ENCODE data around the gene ZNF778. TPM values are rescaled to one million over a fixed set of nuclear protein-coding genes. Genes with fewer than 3 reads are reported as not detected.
"Not testable (repeated sequence)": the region's sequence is repeated elsewhere in the genome, so short reads cannot be mapped to it uniquely, and the experiment has no call there.

ZNF778 gene
- total RNA-seq, 2 donors from 2014 or later = 4.9 to 5.6 TPM

DNA sequence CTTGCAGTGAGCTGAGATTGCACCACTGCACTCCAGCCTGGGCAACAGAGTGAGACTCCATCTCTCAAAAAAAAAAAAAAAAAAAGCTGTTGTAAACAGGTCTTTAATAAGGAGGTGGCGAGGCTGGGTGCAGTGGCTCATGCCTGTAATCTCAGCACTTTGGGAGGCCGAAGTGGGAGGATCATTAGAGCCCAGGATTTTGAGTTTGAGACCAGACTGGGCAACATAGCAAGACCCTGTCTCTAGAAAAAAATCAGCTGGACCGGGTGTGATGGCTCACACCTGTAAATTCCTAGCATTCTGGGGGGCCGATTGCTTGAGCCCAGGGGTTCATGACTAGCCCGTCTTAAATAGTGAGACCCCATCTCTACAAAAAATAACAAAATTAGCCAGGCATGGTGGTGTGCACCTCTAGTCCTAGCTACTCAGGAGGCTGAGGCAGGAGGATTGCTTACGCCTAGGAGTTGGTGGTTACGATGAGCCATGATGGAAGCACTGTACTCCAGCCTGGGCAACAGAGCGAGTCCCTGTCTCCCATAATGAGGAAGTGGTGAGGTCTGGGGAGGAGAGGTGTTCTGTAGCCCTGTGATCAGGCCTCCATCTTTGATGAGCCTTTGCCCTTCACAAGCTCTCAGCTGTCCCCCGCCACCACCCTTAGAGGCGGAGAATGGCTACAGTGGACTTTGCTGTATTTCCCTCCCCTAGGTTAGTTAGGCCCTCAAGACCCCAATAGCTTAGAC, 36.2 kb downstream of the ZNF778 start:
- no peak for TF ChIP-seq POLR2A (IDR thresholded peaks at IDR 0.05)
- TF ChIP-seq, protein P1, sequence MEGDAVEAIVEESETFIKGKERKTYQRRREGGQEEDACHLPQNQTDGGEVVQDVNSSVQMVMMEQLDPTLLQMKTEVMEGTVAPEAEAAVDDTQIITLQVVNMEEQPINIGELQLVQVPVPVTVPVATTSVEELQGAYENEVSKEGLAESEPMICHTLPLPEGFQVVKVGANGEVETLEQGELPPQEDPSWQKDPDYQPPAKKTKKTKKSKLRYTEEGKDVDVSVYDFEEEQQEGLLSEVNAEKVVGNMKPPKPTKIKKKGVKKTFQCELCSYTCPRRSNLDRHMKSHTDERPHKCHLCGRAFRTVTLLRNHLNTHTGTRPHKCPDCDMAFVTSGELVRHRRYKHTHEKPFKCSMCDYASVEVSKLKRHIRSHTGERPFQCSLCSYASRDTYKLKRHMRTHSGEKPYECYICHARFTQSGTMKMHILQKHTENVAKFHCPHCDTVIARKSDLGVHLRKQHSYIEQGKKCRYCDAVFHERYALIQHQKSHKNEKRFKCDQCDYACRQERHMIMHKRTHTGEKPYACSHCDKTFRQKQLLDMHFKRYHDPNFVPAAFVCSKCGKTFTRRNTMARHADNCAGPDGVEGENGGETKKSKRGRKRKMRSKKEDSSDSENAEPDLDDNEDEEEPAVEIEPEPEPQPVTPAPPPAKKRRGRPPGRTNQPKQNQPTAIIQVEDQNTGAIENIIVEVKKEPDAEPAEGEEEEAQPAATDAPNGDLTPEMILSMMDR (IDR thresholded peaks at IDR 0.05) = no peak
- Histone ChIP-seq H3K4me1 (peaks cover 13% of the 10 kb centered on the region), H3K9me3 (no peaks in the 10 kb centered on the region), H3K27ac (no peak overlapping the region), H3K36me3 (replicated peaks in 1 of 2; ENCODE audit: insufficient read depth in 1 of 2, low read depth in 2 of 2) (no peaks in the 10 kb centered on the region), H3K4me3 (no peak overlapping the region), H3K27me3 (no peaks in the 10 kb centered on the region)
- no peak for DNase-seq
- intact Hi-C loops (cut with DNase I) = no loop called here
- no peak for ATAC-seq
- WGBS, 2 donors = 90 to 91% methylated on average over 10 of the region's 10 CpGs

DNA sequence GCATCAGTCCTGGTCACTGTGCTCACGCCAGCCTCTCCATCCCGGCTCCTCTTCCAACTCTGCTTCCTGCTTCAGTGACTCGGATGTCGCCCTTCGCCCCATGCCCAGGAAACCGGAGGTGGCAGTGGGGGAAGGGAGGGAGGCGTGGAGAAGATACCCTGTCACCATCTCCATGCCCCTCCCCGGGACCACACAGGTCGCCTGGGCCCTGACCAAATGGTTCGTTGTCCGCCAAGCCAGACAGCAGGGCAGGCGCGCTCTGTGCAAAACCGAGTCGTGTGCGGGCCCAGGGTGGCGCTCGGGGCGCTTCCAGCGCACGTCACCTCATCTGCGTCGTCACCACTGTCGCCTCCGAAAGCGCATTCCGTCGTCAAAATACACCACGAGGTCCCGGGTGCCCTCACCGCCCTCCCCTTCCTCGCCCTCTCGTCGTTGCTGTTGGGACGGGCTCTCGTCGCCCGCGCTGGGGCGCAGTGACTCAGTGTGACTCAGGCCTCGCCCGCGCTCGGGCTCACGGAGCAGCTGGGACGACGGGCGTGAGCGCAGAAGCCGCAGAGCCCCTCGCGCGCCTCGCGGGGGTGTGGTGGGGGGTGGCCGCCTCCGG, 39.2 kb downstream of the ZNF778 start:
- TF ChIP-seq POLR2A (IDR thresholded peaks at IDR 0.05) = no peak
- TF ChIP-seq, protein P1 (IDR thresholded peaks at IDR 0.05) = no peak
- Histone ChIP-seq H3K36me3 (replicated peaks in 1 of 2; ENCODE audit: insufficient read depth in 1 of 2, low read depth in 2 of 2) (no peaks in the 10 kb centered on the region), H3K4me3 (no peak overlapping the region), H3K4me1 (peaks cover 13% of the 10 kb centered on the region), H3K9me3 (no peaks in the 10 kb centered on the region), H3K27ac (no peak overlapping the region), H3K27me3 (no peaks in the 10 kb centered on the region)
- ATAC-seq = peak; percentile 66
- peak in 3 of 4 donors; percentile 39 to 59 (median 47) for DNase-seq
- intact Hi-C loops (cut with DNase I) = no loop called here
- 15 to 54% methylated on average over 7 to 38 of the region's 57 CpGs for WGBS, 2 donors

DNA sequence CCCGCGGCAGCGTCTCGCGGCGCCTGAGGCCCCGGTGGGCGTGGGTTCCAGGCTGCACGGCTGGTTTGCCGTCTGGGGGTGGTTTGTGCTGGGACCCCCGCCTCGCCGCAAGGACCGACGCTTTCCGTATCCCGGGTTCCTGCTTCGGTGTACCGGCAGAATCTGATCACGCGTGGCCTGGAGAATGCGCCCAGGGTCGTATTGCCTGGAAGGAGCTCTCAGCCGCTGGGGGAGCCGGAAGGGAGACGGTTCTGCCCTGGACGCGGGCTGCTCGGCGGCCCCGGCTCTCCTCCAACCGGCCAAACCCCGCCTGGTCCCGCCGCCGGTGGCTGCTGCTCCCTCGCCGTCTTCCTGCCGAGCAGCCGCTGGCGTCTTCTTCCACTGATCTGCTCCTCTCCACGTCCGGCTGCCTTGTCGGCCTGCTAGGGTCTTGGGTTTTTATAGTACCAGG, 39.8 kb downstream of the ZNF778 start:
- no peak for ATAC-seq
- H3K27ac ChIP-seq = no peak overlapping the region
- intact Hi-C loops (cut with DNase I) = no loop called here

DNA sequence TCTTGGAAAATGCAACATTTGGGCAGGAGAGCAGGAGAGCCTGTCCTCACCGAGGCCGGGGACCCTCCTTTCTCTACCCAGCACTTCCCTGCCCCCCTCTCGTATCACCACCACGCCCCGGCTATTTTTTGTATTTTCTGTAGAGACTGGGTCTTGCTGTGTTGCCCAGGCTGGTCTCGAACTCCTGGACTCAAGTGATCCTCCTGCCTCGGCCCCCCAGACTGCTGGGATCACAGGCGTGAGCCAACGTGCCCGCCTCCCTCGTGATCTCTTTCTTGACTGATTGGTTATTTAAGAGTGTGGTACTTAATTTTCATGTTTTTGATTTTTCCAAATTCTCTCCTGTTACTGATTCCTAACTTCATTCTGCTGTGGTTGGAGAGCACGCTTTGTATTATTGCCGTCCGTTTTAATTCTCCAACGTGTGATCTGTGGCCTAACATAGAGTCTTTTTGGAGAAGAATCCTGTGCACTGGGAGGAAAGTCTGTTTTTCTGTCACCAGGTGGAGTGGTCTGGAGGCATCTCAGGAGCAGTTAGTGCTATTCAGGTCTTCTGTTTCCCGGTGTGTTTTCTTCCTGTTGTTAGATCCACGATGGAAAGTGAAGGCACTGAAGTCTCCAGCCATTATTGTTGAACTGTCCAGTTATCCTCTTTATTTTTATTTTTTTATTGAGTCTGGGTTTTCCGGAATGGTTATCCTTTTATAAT, 40.4 kb downstream of the ZNF778 start:
- 67 to 78% methylated on average over 18 of the region's 18 CpGs for WGBS, 2 donors
- TF ChIP-seq, protein P1 (IDR thresholded peaks at IDR 0.05) = no peak
- TF ChIP-seq POLR2A (IDR thresholded peaks at IDR 0.05) = no peak
- H3K36me3 ChIP-seq (replicated peaks in 1 of 2; ENCODE audit: insufficient read depth in 1 of 2, low read depth in 2 of 2) = no peaks in the 10 kb centered on the region
- DNase-seq (no peak), ATAC-seq (no peak)
- H3K4me1 ChIP-seq = peaks cover 13% of the 10 kb centered on the region
- H3K27me3 ChIP-seq = no peaks in the 10 kb centered on the region
- no peak overlapping the region for H3K27ac ChIP-seq
- H3K9me3 ChIP-seq = no peaks in the 10 kb centered on the region
- intact Hi-C loops (cut with DNase I) = no loop called here
- no peak overlapping the region for H3K4me3 ChIP-seq

More for the DNA sequence above, 39.8 kb downstream of the ZNF778 start:
- no peak for TF ChIP-seq POLR2A (IDR thresholded peaks at IDR 0.05)
- TF ChIP-seq, protein P1 (IDR thresholded peaks at IDR 0.05) = no peak
- WGBS, 2 donors = 3% methylated on average over 30 of the region's 44 CpGs; no CpG with 5 or more reads in 1 of the 2 donors
- no peak overlapping the region for H3K4me3 ChIP-seq
- no peak for DNase-seq
- H3K27me3 ChIP-seq = no peaks in the 10 kb centered on the region
- H3K9me3 ChIP-seq = no peaks in the 10 kb centered on the region
- no peaks in the 10 kb centered on the region for H3K36me3 ChIP-seq (replicated peaks in 1 of 2; ENCODE audit: insufficient read depth in 1 of 2, low read depth in 2 of 2)
- H3K4me1 ChIP-seq = peaks cover 13% of the 10 kb centered on the region

DNA sequence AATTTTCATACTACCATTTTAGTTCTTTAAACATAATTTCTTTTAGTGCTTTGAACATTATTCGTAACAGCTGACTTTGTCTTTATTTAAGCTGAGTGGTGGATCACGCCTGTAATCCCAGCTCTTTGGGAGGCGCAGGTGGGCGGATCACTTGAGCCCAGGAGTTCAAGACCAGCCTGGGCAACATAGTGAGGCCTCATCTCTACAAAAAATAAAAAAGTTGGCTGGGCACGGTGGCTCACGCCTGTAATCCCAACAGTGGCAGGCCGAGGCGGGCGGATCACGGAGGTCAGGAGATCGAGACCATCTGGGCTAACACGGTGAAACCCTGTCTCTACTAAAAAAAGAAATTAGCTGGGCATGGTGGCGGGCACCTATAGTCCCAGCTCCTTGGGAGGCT, 42.4 kb downstream of the ZNF778 start:
- WGBS, 2 donors = 94 to 97% methylated on average over 13 of the region's 13 CpGs
- H3K4me1 ChIP-seq = peaks cover 13% of the 10 kb centered on the region
- H3K36me3 ChIP-seq (replicated peaks in 1 of 2; ENCODE audit: insufficient read depth in 1 of 2, low read depth in 2 of 2); H3K27me3 ChIP-seq; H3K9me3 ChIP-seq; ATAC-seq; DNase-seq; H3K27ac ChIP-seq; intact Hi-C loops (cut with DNase I); H3K4me3 ChIP-seq: not testable (repeated sequence)

Measured in body of pancreas (tissue), 4 donors.